H9 (cell line): Measurements from ENCODE around the gene ZBTB16. TPM values are rescaled to one million over a fixed set of nuclear protein-coding genes. Genes with fewer than 3 reads are reported as not detected.

Source experiments
- DNase-seq: peaks from one replicate; pipeline ENCODE4 v3.0.0-alpha.2; 2017
- H2AFZ ChIP-seq: one replicate; pipeline ENCODE4 v1.6.1; 2013; ENCODE audit warnings: mild to moderate bottlenecking, low read length, control low read depth, moderate library complexity
- H2AK5ac ChIP-seq: 2 replicates; pipeline ENCODE4 v1.6.1; 2013; ENCODE audit warnings: low read length, control low read depth, mixed read lengths; ENCODE audit not compliant: insufficient read length
- H2BK120ac ChIP-seq: one replicate; pipeline ENCODE4 v1.6.1; 2013; ENCODE audit warnings: low read depth, mild to moderate bottlenecking, low read length, control low read depth, inconsistent platforms; ENCODE audit not compliant: poor library complexity, severe bottlenecking
- H2BK12ac ChIP-seq: 2 replicates; pipeline ENCODE4 v1.6.1; 2013; ENCODE audit warnings: low read length, control low read depth, mixed read lengths, low read depth; ENCODE audit not compliant: insufficient read length
- H2BK15ac ChIP-seq: 2 replicates; pipeline ENCODE4 v1.6.1; 2013; ENCODE audit warnings: low read depth, low read length, control low read depth
- H2BK20ac ChIP-seq: one replicate; pipeline ENCODE4 v1.6.1; 2013; ENCODE audit warnings: low read depth, mild to moderate bottlenecking, low read length, control low read depth, inconsistent platforms; ENCODE audit not compliant: poor library complexity, severe bottlenecking
- H2BK5ac ChIP-seq: 2 replicates; pipeline ENCODE4 v1.6.1; 2013; ENCODE audit warnings: low read length, control low read depth, mixed read lengths; ENCODE audit not compliant: insufficient read length
- H3K14ac ChIP-seq: 2 replicates; pipeline ENCODE4 v1.6.1; 2013; ENCODE audit warnings: low read length, control low read depth; ENCODE audit not compliant: insufficient read depth
- H3K18ac ChIP-seq: 2 replicates; pipeline ENCODE4 v1.6.1; 2013; ENCODE audit warnings: low read depth, mild to moderate bottlenecking, mixed read lengths, low read length, control low read depth; ENCODE audit not compliant: insufficient read length
- H3K23ac ChIP-seq: 2 replicates; pipeline ENCODE4 v1.6.1; 2013; ENCODE audit warnings: low read length, control low read depth, mixed read lengths, low read depth; ENCODE audit not compliant: insufficient read length
- H3K23me2 ChIP-seq: 2 replicates; pipeline ENCODE4 v1.6.1; 2013; ENCODE audit warnings: low read depth, mild to moderate bottlenecking, mixed read lengths, low read length, control low read depth; ENCODE audit not compliant: insufficient read length, poor library complexity, severe bottlenecking
- H3K27ac ChIP-seq: 2 replicates; pipeline ENCODE4 v1.5.1; 2013; ENCODE audit warnings: low read length, control low read depth, mixed read lengths, low read depth; ENCODE audit not compliant: insufficient read length
- H3K27me3 ChIP-seq: 2 replicates; pipeline ENCODE4 v1.6.1; 2013; ENCODE audit warnings: low read length, control low read depth, inconsistent platforms; ENCODE audit not compliant: insufficient read depth
- H3K4ac ChIP-seq: 2 replicates; pipeline ENCODE4 v1.6.1; 2013; ENCODE audit warnings: low read depth, mild to moderate bottlenecking, control low read depth, inconsistent platforms, low read length, moderate library complexity
- H3K4me1 ChIP-seq: 2 replicates; pipeline ENCODE4 v1.6.1; 2013; ENCODE audit warnings: low read length, control low read depth, inconsistent platforms; ENCODE audit not compliant: insufficient read depth
- H3K4me2 ChIP-seq: 2 replicates; pipeline ENCODE4 v1.6.1; 2013; ENCODE audit warnings: low read length, control low read depth, mixed read lengths; ENCODE audit not compliant: insufficient read length, insufficient read depth
- H3K56ac ChIP-seq: 2 replicates; pipeline ENCODE4 v1.6.1; 2013; ENCODE audit warnings: low read depth, mild to moderate bottlenecking, mixed read lengths, low read length, control low read depth; ENCODE audit not compliant: insufficient read length
- H3K79me1 ChIP-seq: 2 replicates; pipeline ENCODE4 v1.6.1; 2013; ENCODE audit warnings: low read depth, mild to moderate bottlenecking, moderate library complexity, low read length, control low read depth, inconsistent platforms; ENCODE audit not compliant: insufficient read depth, poor library complexity, severe bottlenecking
- H3K79me2 ChIP-seq: 2 replicates; pipeline ENCODE4 v1.6.1; 2013; ENCODE audit warnings: low read length, control low read depth, inconsistent platforms; ENCODE audit not compliant: insufficient read depth
- H3K9ac ChIP-seq: 2 replicates; pipeline ENCODE4 v1.6.1; 2013; ENCODE audit warnings: low read length, control low read depth, mixed read lengths; ENCODE audit not compliant: insufficient read length; ENCODE audit errors: extremely low read depth
- H3K9me3 ChIP-seq: one replicate; pipeline ENCODE4 v1.6.1; 2013; ENCODE audit warnings: low read depth, low read length, inconsistent platforms; ENCODE audit not compliant: control insufficient read depth
- H3T11ph ChIP-seq: one replicate; pipeline ENCODE4 v1.6.1; 2013; ENCODE audit warnings: mild to moderate bottlenecking, low read length, control low read depth, inconsistent platforms
- H4K20me1 ChIP-seq: one replicate; pipeline ENCODE4 v1.6.1; 2013; ENCODE audit not compliant: control insufficient read depth, insufficient read length, insufficient read depth
- H4K5ac ChIP-seq: 2 replicates; pipeline ENCODE4 v1.6.1; 2013; ENCODE audit warnings: low read depth, mild to moderate bottlenecking, mixed read lengths, low read length, control low read depth; ENCODE audit not compliant: insufficient read length
- H4K8ac ChIP-seq: replicated peaks from 2 replicates; pipeline ENCODE4 v1.6.1; 2013; ENCODE audit warnings: low read length, control low read depth, mixed read lengths, low read depth; ENCODE audit not compliant: insufficient read length
- H4K91ac ChIP-seq: 2 replicates; pipeline ENCODE4 v1.6.1; 2013; ENCODE audit warnings: low read depth, mild to moderate bottlenecking, moderate library complexity, mixed read lengths, low read length, control low read depth; ENCODE audit not compliant: insufficient read length
- H3K27ac Mint-ChIP-seq, 3 experiments: 2 replicates in 2 of 3; 3 replicates in 1 of 3; pipeline ENCODE4 v1.8.0; 2020 to 2021; ENCODE audit warnings: mixed read lengths in 3 of 3, mild to moderate bottlenecking in 1 of 3, moderate library complexity in 1 of 3
- H3K27me3 Mint-ChIP-seq: 2 replicates; pipeline ENCODE4 v1.8.0; 2021; ENCODE audit warnings: low read depth, mild to moderate bottlenecking, moderate library complexity, mixed read lengths
- H3K36me3 Mint-ChIP-seq, 3 experiments: 2 replicates in 2 of 3; 3 replicates in 1 of 3; pipeline ENCODE4 v1.8.0; 2020 to 2021; ENCODE audit warnings: low read depth in 3 of 3, mixed read lengths in 3 of 3; ENCODE audit not compliant: insufficient read depth in 1 of 3
- H3K4me1 Mint-ChIP-seq, 2 experiments: 2 replicates each; pipeline ENCODE4 v1.8.0; 2020; ENCODE audit warnings: mixed read lengths in 2 of 2
- H3K4me3 Mint-ChIP-seq, 2 experiments: 2 replicates in 1 of 2; 3 replicates in 1 of 2; pipeline ENCODE4 v1.8.0; 2020 to 2021; ENCODE audit warnings: mild to moderate bottlenecking in 2 of 2, mixed read lengths in 2 of 2, moderate library complexity in 1 of 2
- H3K9me3 Mint-ChIP-seq, 2 experiments: 2 replicates in 1 of 2; 3 replicates in 1 of 2; pipeline ENCODE4 v1.8.0; 2020; ENCODE audit warnings: mild to moderate bottlenecking in 2 of 2, mixed read lengths in 2 of 2, moderate library complexity in 1 of 2
- CTCF ChIP-seq: fragments of 200-600 bp; sonication (generic); conservative IDR thresholded peaks from 3 replicates; pipeline ENCODE4 v1.8.0; 2021; ENCODE audit warnings: antibody characterized with exemption, mild to moderate bottlenecking
- WGBS: extraction: QIAGEN DNeasy Blood & Tissue Kit; methylation state at CpG from one replicate; pipeline ENCODE4 v1.1.7; 2013; ENCODE audit warnings: missing lambda C conversion rate, low lambda C conversion rate, mixed read lengths; ENCODE audit not compliant: insufficient read length; ENCODE audit errors: extremely low coverage; 5-methylcytosine and 5-hydroxymethylcytosine counted together
- total RNA-seq: library from RNA; stranded (reverse); gene quantifications from 2 replicates; pipeline ENCODE4 v1.2.1, GENCODE V29; 2021

Gene ZBTB16
- total RNA-seq, 1 experiment from 2014 or later: not detected

GRCh38 chr11:114219559-114220349, 160.2 kb downstream of the ZBTB16 start:
- Histone ChIP-seq H2BK15ac (no peak overlapping the region), H2BK12ac (no peak overlapping the region), H3K4me2 (no peak overlapping the region), H3K27me3 (no peaks in the 10 kb centered on the region), H3K56ac (no peak overlapping the region), H2AK5ac (no peak overlapping the region), H3K14ac (no peak overlapping the region), H3K79me1 (no peaks in the 10 kb centered on the region), H3K27ac (no peak overlapping the region), H2BK5ac (no peak overlapping the region), H4K8ac (no peak overlapping the region), H3K4me1 (no peaks in the 10 kb centered on the region), H4K91ac (no peak overlapping the region), H3T11ph (no peak overlapping the region), H3K9me3 (no peaks in the 10 kb centered on the region), H4K20me1 (no peaks in the 10 kb centered on the region), H3K9ac (no peak overlapping the region), H2AFZ (no peak overlapping the region), H3K18ac (no peak overlapping the region), H3K4ac (no peak overlapping the region), H3K23ac (no peak overlapping the region), H3K23me2 (no peaks in the 10 kb centered on the region), H3K79me2 (no peaks in the 10 kb centered on the region), H4K5ac (no peak overlapping the region), H2BK20ac (no peak overlapping the region), H2BK120ac (no peak overlapping the region)
- peaks cover 24% of the 10 kb centered on the region for H3K27me3 Mint-ChIP-seq
- no peak overlapping the region for H3K4me3 Mint-ChIP-seq
- TF ChIP-seq CTCF: no peak
- WGBS: no CpG with 5 or more reads among the region's 6 CpGs
- no peaks in the 10 kb centered on the region for H3K4me1 Mint-ChIP-seq
- no peak overlapping the region for H3K27ac Mint-ChIP-seq
- no peaks in the 10 kb centered on the region; a peak in 1 of 7 replicates for H3K36me3 Mint-ChIP-seq
- no peaks in the 10 kb centered on the region for H3K9me3 Mint-ChIP-seq
- DNase-seq: no peak
